ENCODE measurements around the gene MYH16. TPM values are rescaled to one million over a fixed set of nuclear protein-coding genes. Genes with fewer than 3 reads are reported as not detected.
"Not testable (repeated sequence)": the region's sequence is repeated elsewhere in the genome, so short reads cannot be mapped to it uniquely, and the experiment has no call there.

Gene MYH16
- total RNA-seq, 1 experiment from 2014 or later: 2.8 TPM

- Histone ChIP-seq H3K4me1 (ENCODE audit: insufficient read depth, low read length) (peaks cover 16% of the 10 kb centered on the region; the same call in 1 of the 2 replicates), H3K9ac (ENCODE audit: low read length) (no peak overlapping the region), H4K20me1 (ENCODE audit: low read length) (no peaks in the 10 kb centered on the region), H3K27ac (ENCODE audit: low read length) (peak overlapping the region; percentile 20), H3K4me3 (ENCODE audit: low read length) (no peak overlapping the region), H3K27me3 (ENCODE audit: low read length) (no peaks in the 10 kb centered on the region), H3F3A (ENCODE audit: low read length, unreplicated experiment) (no peaks in the 10 kb centered on the region), H3K79me2 (ENCODE audit: low read length) (no peaks in the 10 kb centered on the region), H2AFZ (ENCODE audit: low read length) (no peak overlapping the region), H3K36me3 (ENCODE audit: low read depth, low read length) (no peaks in the 10 kb centered on the region), H3K9me2 (replicated peaks; ENCODE audit: low read length) (no peaks in the 10 kb centered on the region), H3K9me3 (ENCODE audit: low read length) (no peaks in the 10 kb centered on the region), H3K4me2 (ENCODE audit: low read length) (no peak overlapping the region)
- ATAC-seq (peak; percentile 77), DNase-seq (peak; percentile 68)
- BruUV-seq (replicated peaks): no TSS peak
- POLR2A ChIA-PET (ENCODE audit: unreplicated experiment): no interaction called here
- CTCF ChIA-PET: interaction anchor here (0.6 kb wide), 2 partner anchors 69 to 299 kb away, joined by 3 to 7 read pairs; no protein-coding TSS in a partner anchor
- intact Hi-C loops (cut with micrococcal nuclease): loop anchor here (5.0 kb wide), 2 partner anchors 102 to 172 kb away; partner anchors contain the start of gene SMURF1
- TF ChIP-seq CTCF (conservative IDR thresholded peaks at IDR 0.05; ENCODE audit: low read depth, low read length) (no peak), EZH2phosphoT487 (IDR thresholded peaks at IDR 0.05; ENCODE audit: borderline replicate concordance, low read length) (no peak), EZH2 (IDR thresholded peaks at IDR 0.05; ENCODE audit: low read length, unreplicated experiment) (no peak)
Measured at GRCh38 chr7:99314504-99314903, 41.9 kb downstream of the MYH16 start.

GRCh38 chr7:99320371-99320770 is 47.7 kb downstream of the MYH16 start:
- DNase-seq: no peak
- no peak overlapping the region for H3K4me3 ChIP-seq (ENCODE audit: low read length)
- CTCF ChIA-PET: no interaction called here
- H3K4me1 ChIP-seq (ENCODE audit: insufficient read depth, low read length): peaks cover 6% of the 10 kb centered on the region
- TF ChIP-seq CTCF (conservative IDR thresholded peaks at IDR 0.05; ENCODE audit: low read depth, low read length): no peak
- no peak for TF ChIP-seq EZH2phosphoT487 (IDR thresholded peaks at IDR 0.05; ENCODE audit: borderline replicate concordance, low read length)
- TF ChIP-seq EZH2 (IDR thresholded peaks at IDR 0.05; ENCODE audit: low read length, unreplicated experiment): no peak
- H3K36me3 ChIP-seq (ENCODE audit: low read depth, low read length): no peaks in the 10 kb centered on the region
- no peaks in the 10 kb centered on the region for H3F3A ChIP-seq (ENCODE audit: low read length, unreplicated experiment)
- H4K20me1 ChIP-seq (ENCODE audit: low read length): no peaks in the 10 kb centered on the region
- no peak overlapping the region for H3K27ac ChIP-seq (ENCODE audit: low read length)
- H3K4me2 ChIP-seq (ENCODE audit: low read length): no peak overlapping the region
- POLR2A ChIA-PET (ENCODE audit: unreplicated experiment): no interaction called here
- intact Hi-C loops (cut with micrococcal nuclease): no loop called here
- H3K79me2 ChIP-seq (ENCODE audit: low read length): peaks cover 9% of the 10 kb centered on the region
- H3K9me2 ChIP-seq (replicated peaks; ENCODE audit: low read length): no peaks in the 10 kb centered on the region
- H3K9me3 ChIP-seq (ENCODE audit: low read length): no peaks in the 10 kb centered on the region
- no peak for ATAC-seq
- no peak overlapping the region for H3K9ac ChIP-seq (ENCODE audit: low read length)
- no peak overlapping the region for H2AFZ ChIP-seq (ENCODE audit: low read length)
- BruUV-seq (replicated peaks): no TSS peak
- H3K27me3 ChIP-seq (ENCODE audit: low read length): no peaks in the 10 kb centered on the region

DNA sequence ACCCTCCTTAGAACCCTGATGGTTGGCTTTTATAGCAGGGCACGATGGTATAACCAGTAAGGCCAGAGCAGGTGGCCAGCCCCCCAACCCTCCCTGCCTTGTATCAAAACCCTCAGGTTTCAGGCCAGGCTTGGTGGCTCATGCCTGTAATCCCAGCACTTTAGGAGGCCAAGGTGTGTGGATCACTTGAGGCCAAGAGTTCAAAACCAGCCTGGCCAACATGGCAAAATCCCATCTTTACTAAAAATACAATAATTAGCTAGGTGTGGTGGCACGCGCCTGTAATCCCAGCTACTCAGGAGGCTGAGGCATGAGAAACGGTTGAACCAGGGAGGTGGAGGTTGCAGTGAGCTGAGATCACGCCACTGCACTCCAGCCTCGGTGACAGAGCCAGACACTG is 50.0 kb downstream of the MYH16 start:
- H3K27ac ChIP-seq (ENCODE audit: low read length); H3K9ac ChIP-seq (ENCODE audit: low read length); CTCF ChIA-PET; BruUV-seq (replicated peaks); H3K27me3 ChIP-seq (ENCODE audit: low read length); H3K4me3 ChIP-seq (ENCODE audit: low read length); H3K9me3 ChIP-seq (ENCODE audit: low read length); H3F3A ChIP-seq (ENCODE audit: low read length, unreplicated experiment); H4K20me1 ChIP-seq (ENCODE audit: low read length); intact Hi-C loops (cut with micrococcal nuclease); H2AFZ ChIP-seq (ENCODE audit: low read length); H3K9me2 ChIP-seq (replicated peaks; ENCODE audit: low read length); DNase-seq; H3K4me2 ChIP-seq (ENCODE audit: low read length); ATAC-seq; H3K36me3 ChIP-seq (ENCODE audit: low read depth, low read length); POLR2A ChIA-PET (ENCODE audit: unreplicated experiment): not testable (repeated sequence)
- H3K4me1 ChIP-seq (ENCODE audit: insufficient read depth, low read length): peaks cover 11% of the 10 kb centered on the region
- H3K79me2 ChIP-seq (ENCODE audit: low read length): peaks cover 32% of the 10 kb centered on the region
